PC-3 (cell line): ENCODE data around the gene USP20.

Experiments
- CTCF ChIP-seq: fragments of 300-600 bp; sonication (generic); conservative IDR thresholded peaks from 2 replicates; pipeline ENCODE4 v1.5.1; 2017; ENCODE audit warnings: antibody characterized with exemption, low read depth, mild to moderate bottlenecking, low read length
- EZH2 ChIP-seq: fragments of 300-600 bp; sonication (generic); IDR thresholded peaks from one replicate; pipeline ENCODE4 v1.6.1; 2017; ENCODE audit warnings: antibody characterized with exemption, mild to moderate bottlenecking, low read length; ENCODE audit not compliant: unreplicated experiment

- TF ChIP-seq CTCF (no peak), EZH2 (no peak)
These were observed 95.5 kb downstream of the USP20 start for GRCh38 chr9:129930743-129931142.
